Measurements from ENCODE around the gene TFEC.
"Not testable (repeated sequence)": the region's sequence is repeated elsewhere in the genome, so short reads cannot be mapped to it uniquely, and the experiment has no call there.

Gene TFEC

DNA sequence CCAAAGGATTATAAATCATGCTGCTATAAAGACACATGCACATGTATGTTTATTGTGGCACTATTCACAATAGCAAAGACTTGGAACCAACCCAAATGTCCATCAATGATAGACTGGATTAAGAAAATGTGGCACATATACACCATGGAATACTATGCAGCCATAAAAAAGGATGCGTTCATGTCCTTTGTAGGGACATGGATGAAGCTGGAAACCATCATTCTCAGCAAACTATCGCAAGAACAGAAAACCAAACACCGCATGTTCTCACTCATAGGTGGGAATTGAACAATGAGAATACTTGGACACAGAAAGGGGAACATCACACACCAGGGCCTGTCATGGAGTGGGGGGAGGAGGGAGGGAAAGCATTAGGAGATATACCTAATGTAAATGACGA is 100.4 kb downstream of the TFEC start:
- not testable (repeated sequence) for H3K4me3 Mint-ChIP-seq; H3K27me3 Mint-ChIP-seq; DNase-seq; H3K27ac Mint-ChIP-seq; ATAC-seq; H3K9me3 Mint-ChIP-seq; H3K4me1 Mint-ChIP-seq; H3K36me3 Mint-ChIP-seq (ENCODE audit: low read depth)

DNA sequence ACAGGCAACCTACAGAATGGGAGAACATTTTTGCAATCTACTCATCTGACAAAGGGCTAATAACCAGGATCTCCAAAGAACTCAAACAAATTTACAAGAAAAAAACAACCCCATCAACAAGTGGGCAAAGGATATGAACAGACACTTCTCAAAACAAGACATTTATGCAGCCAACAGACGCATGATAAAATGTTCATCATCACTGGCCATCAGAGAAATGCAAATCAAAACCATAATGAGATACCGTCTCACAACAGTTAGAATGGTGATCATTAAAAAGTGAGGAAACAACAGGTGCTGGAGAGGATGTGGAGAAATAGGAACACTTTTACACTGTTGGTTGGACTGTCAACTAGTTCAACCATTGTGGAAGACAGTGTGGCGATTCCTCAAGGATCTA is 100.8 kb downstream of the TFEC start:
- not testable (repeated sequence) for H3K4me1 Mint-ChIP-seq; DNase-seq; H3K9me3 Mint-ChIP-seq; H3K36me3 Mint-ChIP-seq (ENCODE audit: low read depth); H3K27ac Mint-ChIP-seq; H3K4me3 Mint-ChIP-seq; ATAC-seq; H3K27me3 Mint-ChIP-seq

DNA sequence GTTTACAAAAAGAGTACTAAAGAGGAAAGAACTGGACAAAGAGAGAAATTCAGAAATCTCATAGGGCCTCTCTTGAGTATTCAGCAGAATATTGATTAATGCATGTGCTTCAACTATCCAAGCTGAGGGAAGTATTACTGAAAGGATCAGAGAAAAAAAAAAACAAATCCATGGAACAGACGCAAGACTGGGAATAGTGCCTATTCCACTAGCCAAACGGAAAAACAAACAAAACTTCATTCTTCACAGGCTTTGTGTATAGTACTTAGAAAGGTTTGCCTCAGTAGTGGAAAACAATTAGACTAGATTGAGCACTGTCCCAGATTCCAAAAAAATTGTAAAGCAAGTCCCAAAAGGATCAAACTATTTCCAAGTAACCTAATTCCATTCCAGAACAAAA is 106.2 kb downstream of the TFEC start:
- Mint-ChIP-seq H3K4me3 (no peak overlapping the region), H3K4me1 (no peaks in the 10 kb centered on the region), H3K9me3 (no peaks in the 10 kb centered on the region), H3K27me3 (peaks cover 2% of the 10 kb centered on the region), H3K36me3 (ENCODE audit: low read depth) (no peaks in the 10 kb centered on the region), H3K27ac (no peak overlapping the region)
- ATAC-seq (no peak), DNase-seq (no peak)

DNA sequence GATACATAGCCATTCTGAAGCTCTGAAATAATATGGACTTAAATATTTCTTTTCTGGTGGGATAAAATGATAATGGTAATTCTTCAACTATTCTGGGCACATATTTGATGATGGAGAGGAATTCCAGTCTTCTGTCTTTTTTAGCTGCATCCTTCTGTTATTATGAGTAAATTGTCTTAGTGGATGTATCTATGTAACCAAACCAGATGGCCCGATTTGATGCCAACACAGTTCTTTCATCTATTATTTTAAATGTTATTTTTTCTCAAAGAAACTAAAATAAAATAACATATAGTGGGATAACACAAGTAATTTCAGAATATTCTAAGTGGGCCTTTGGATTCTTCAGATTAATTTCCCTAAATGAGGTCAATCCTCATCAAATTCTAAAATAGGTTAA is 110.2 kb downstream of the TFEC start:
- H3K27ac Mint-ChIP-seq, result no peak overlapping the region
- no peak for ATAC-seq
- H3K4me1 Mint-ChIP-seq, result no peaks in the 10 kb centered on the region

DNA sequence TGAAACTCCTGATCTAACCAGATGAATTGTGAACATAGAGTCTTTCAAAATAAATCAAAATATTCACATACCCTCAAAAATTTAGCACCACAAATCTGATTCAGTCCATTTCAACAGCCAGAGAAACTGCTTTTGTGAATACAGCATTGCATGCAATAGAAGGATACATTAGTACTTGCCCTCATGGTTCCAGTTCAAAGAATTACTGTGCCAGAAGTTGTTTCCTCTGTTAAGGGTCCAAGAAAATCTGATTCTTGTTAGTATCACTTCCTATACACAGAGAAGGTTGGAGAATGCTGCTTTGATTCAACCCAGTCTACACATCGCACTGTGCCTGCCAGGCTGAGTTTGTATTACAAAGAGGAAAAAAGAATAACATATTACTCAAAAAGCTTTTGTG is 115.6 kb downstream of the TFEC start:
- H3K4me1 Mint-ChIP-seq, result no peaks in the 10 kb centered on the region
- ATAC-seq, result no peak
- no peaks in the 10 kb centered on the region for H3K36me3 Mint-ChIP-seq (ENCODE audit: low read depth)

More for the DNA sequence above, 110.2 kb downstream of the TFEC start:
- H3K36me3 Mint-ChIP-seq (ENCODE audit: low read depth), result no peaks in the 10 kb centered on the region
- H3K9me3 Mint-ChIP-seq, result no peaks in the 10 kb centered on the region
- no peak for DNase-seq
- peaks cover 2% of the 10 kb centered on the region for H3K27me3 Mint-ChIP-seq
- H3K4me3 Mint-ChIP-seq, result no peak overlapping the region

DNA sequence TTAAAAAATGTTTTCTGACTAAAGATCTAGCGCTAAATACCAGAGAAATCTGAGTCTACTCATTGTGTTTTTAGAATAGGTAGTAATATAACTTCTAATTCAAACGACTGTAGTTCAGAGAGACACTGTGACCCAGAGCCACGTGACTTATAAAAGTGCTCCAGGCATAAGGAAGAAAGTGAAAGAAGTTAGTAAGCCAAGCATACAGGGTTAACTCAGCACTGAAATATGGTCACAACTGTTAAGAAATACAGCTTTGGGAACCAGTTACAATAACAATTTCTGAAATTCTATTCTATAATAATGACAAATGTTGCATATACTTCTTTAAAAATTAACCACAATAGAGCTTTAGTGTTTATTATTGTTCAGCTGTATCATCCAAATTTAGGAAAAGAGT is 119.1 kb downstream of the TFEC start:
- no peak for ATAC-seq
- H3K36me3 Mint-ChIP-seq (ENCODE audit: low read depth), result no peaks in the 10 kb centered on the region
- no peak overlapping the region for H3K4me3 Mint-ChIP-seq
- H3K27ac Mint-ChIP-seq, result no peak overlapping the region
- no peaks in the 10 kb centered on the region for H3K9me3 Mint-ChIP-seq
- DNase-seq, result no peak
- no peaks in the 10 kb centered on the region for H3K27me3 Mint-ChIP-seq
- no peaks in the 10 kb centered on the region for H3K4me1 Mint-ChIP-seq

More for the DNA sequence above, 115.6 kb downstream of the TFEC start:
- DNase-seq, result no peak
- no peaks in the 10 kb centered on the region for H3K27me3 Mint-ChIP-seq
- H3K9me3 Mint-ChIP-seq, result no peaks in the 10 kb centered on the region
- no peak overlapping the region for H3K4me3 Mint-ChIP-seq
- H3K27ac Mint-ChIP-seq, result no peak overlapping the region

DNA sequence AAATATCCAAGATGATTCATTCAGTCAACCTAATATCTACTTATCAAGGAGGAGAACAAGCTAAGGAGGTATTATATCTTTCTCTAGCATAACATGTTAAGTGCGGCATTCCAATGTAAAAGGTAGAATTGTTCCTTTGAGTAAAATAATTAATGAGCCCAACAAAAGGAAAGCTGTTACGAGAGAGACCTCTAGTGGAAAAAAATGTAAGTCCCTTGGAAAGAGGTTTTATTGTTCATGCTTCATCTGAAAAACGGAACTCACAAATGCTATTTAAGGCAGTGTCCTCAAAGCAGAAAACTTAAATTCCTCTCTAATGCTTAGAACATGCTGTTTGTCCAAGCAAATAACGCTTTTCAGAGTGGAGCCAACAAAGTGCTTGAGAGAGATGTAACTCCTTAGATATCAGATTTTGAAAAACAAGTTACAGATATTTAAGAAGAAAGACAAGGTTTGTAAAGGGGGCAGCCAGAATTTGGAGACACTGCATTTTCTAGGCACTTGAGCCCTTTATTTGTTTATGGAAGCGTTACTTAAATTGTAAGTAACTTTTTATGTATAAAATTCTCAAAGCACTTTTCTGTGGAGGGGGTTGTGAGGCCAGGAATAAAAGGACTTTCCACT is 119.9 kb downstream of the TFEC start:
- ATAC-seq, result no peak

DNA sequence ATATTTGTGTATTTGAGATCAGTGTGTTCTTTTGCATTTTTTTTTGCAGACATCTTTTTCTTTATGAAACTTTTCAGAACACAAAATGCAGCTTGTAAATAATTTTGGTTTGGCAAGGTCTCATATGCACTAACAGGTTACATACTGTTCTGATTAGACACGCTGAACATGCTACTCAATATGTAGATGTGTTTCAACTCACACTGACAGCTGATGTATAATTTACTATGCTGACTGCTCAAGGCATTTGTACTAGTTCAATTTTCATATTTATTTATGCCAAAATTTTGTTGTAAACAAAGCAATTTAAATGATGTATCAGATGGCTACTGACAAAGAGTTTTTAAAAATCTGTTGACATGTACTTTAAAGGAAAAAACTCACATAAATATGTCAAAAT is 123.8 kb downstream of the TFEC start:
- H3K4me3 Mint-ChIP-seq, result no peak overlapping the region
- no peak overlapping the region for H3K27ac Mint-ChIP-seq
- H3K27me3 Mint-ChIP-seq, result no peaks in the 10 kb centered on the region
- H3K36me3 Mint-ChIP-seq (ENCODE audit: low read depth), result no peaks in the 10 kb centered on the region
- H3K4me1 Mint-ChIP-seq, result no peaks in the 10 kb centered on the region
- DNase-seq, result no peak
- ATAC-seq, result no peak
- H3K9me3 Mint-ChIP-seq, result no peaks in the 10 kb centered on the region

More for the DNA sequence above, 119.9 kb downstream of the TFEC start:
- H3K4me1 Mint-ChIP-seq, result no peaks in the 10 kb centered on the region
- H3K36me3 Mint-ChIP-seq (ENCODE audit: low read depth), result no peaks in the 10 kb centered on the region
- H3K27ac Mint-ChIP-seq, result no peak overlapping the region
- DNase-seq, result no peak
- H3K4me3 Mint-ChIP-seq, result no peak overlapping the region
- no peaks in the 10 kb centered on the region for H3K27me3 Mint-ChIP-seq
- H3K9me3 Mint-ChIP-seq, result no peaks in the 10 kb centered on the region

DNA sequence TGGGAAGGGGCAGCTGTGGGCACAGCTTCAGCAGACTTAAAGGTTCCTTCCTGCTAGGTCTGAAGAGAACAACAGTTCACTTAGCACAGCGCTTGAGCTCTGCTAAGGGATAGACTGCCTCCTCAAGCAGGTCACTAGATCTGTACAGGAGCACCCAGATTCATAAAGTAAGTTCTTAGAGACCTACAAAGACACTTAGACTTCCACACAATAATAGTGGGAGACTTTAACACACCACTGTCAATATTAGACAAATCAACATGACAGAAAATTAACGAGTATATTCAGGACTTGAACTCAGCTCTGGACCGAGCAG is 140.9 kb downstream of the TFEC start:
- DNase-seq, result no peak
- no peak for ATAC-seq
- Mint-ChIP-seq H3K9me3 (peaks cover 12% of the 10 kb centered on the region), H3K4me3 (no peak overlapping the region), H3K27me3 (no peaks in the 10 kb centered on the region), H3K4me1 (no peaks in the 10 kb centered on the region), H3K27ac (no peak overlapping the region), H3K36me3 (ENCODE audit: low read depth) (no peaks in the 10 kb centered on the region)

DNA sequence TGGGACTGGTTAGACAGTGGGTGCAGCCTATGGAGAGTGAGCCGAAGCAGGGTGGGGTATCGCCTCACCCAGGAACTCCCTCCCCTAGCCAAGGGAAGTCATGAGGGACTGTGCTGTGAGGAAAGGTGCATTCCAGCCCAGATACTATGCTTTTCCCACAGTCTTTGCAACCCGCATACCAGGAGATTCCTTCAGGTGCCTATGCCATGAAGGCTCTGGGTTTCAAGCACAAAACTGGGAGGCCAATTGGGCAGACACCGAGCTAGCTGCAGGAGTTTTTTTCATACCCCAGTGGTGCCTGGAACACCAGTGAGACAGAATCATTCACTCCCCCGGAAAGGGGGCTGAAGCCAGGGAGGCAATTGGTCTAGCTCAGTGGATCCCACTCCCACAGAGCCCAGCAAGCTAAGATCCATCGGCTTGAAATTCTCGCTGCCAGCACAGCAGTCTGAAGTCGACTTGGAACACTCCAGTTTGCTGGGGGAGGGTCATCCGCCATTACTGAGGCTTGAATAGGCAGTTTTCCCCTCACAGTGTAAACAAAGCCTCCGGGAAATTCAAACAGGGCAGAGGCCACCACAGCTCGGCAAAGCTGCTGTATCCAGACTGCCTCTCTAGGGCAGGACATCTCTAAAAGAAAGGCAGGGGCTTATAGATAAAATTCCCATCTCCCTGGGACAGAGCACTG is 141.4 kb downstream of the TFEC start:
- Mint-ChIP-seq H3K36me3 (ENCODE audit: low read depth) (no peaks in the 10 kb centered on the region), H3K4me1 (no peaks in the 10 kb centered on the region), H3K27ac (no peak overlapping the region), H3K4me3 (no peak overlapping the region), H3K9me3 (peaks cover 12% of the 10 kb centered on the region), H3K27me3 (no peaks in the 10 kb centered on the region)
- ATAC-seq, result no peak
- DNase-seq, result no peak

DNA sequence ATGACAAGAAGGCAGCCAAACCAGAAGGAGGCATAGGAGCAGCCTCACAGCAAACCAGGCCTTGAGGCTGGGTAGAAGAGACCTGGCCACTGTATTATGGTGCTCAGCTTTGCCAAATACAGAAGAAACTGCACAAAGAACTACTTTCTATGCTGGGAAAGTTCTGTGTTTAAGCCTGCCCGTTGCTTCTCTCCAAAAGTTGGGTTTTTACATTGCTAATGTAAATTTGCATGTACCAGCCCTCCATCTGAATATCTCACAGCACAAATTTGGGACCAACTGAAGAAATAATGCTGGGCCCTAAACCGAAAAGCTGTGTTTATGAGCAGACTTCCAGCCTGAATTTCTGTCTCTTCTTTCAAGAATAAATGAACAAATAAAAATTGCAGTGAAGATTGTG is 145.0 kb downstream of the TFEC start:
- no peaks in the 10 kb centered on the region for H3K4me1 Mint-ChIP-seq
- peaks cover 12% of the 10 kb centered on the region for H3K9me3 Mint-ChIP-seq
- DNase-seq (no peak), ATAC-seq (no peak)
- H3K27ac Mint-ChIP-seq, result no peak overlapping the region
- H3K27me3 Mint-ChIP-seq, result no peaks in the 10 kb centered on the region
- H3K36me3 Mint-ChIP-seq (ENCODE audit: low read depth), result no peaks in the 10 kb centered on the region
- no peak overlapping the region for H3K4me3 Mint-ChIP-seq

Data from activated naive CD8-positive, alpha-beta T cell treated with anti-CD3 and anti-CD28 coated beads, Interleukin-2, amount 50 U/mL, for 24 hours (primary cell).